ENCODE results near the gene MAN1B1. TPM values are rescaled to one million over a fixed set of nuclear protein-coding genes. Genes with fewer than 3 reads are reported as not detected.

MAN1B1 gene
- total and polyA plus RNA-seq, 2 of the 8 experiments (the other 6 are each of a cell fraction or from before 2014, with no cell fraction given) = 33.7 to 36.3 TPM

DNA sequence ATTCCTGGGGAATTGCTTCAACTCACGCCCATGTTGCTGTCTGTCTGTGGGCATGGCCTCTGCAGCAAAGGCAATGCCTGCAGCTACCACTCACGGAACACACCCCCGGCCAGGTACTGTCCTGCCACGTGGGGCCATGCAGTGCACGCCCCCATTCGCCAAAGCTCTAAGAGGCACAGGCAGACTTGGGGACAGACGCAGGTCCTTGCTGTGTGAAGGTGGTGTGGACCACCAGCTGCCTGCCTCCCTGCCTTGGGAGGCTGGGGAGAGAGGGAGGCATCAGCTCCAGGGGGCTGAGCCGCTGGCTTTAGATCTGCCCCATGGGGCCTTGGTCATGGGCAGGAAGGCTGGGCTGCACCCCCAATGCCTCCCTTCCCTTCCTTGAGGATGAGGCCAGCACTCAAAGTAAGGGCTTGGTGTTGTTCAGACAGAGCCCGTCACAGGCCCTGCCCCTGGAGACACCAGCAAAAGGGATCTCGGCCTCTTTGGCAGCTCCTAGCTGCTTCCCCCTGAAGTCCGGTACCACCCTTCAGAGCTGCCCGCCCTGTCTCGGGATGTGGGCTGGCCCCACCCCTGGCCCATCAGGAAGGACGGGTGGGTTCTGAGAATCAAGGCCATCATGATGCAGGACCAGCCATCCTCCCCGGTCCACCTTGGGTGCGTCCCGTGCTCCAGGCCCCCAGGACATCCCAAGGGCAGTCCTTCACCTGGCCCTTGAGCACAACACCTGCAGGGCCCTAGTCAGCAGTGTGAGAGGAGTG lies 54.4 kb downstream of the MAN1B1 start:
- H2BK20ac ChIP-seq (ENCODE audit: low read length) = no peak overlapping the region
- 0 out of 2 replicates have a peak, but pooled peaks cover 2% of the 10 kb centered on the region for H3K79me1 ChIP-seq (ENCODE audit: low read depth, low read length)
- DNase-seq (ENCODE audit: low read depth in 1 of 2, low spot score in 2 of 2) (no peak), FAIRE-seq (no peak)
- H3K23ac ChIP-seq (ENCODE audit: insufficient read length) = no peak overlapping the region
- no peak overlapping the region for H4K8ac ChIP-seq (ENCODE audit: extremely low read depth, insufficient read depth, low read length)
- H3K4me1 ChIP-seq (replicated peaks in 1 of 4; ENCODE audit: control insufficient read depth in 3 of 4, insufficient read depth in 4 of 4, low read length in 3 of 4) = peaks cover 0 to 14% (median 11%) of the 10 kb centered on the region in 4 experiments; a peak in 6 of 7 replicates
- POLR2A ChIA-PET (ENCODE audit: partially characterized antibody) = interaction anchor here (0.6 kb wide), 1 partner anchor 14 kb away, joined by 3 read pairs; no protein-coding TSS in a partner anchor
- no peak overlapping the region for H3K14ac ChIP-seq (ENCODE audit: insufficient read length)
- no peak overlapping the region for H3K4me3 ChIP-seq (ENCODE audit: extremely low read depth in 1 of 4, insufficient read depth in 2 of 4, low read depth in 3 of 4, low read length in 4 of 4)
- peaks cover 4% of the 10 kb centered on the region; the same call in 1 of the 2 replicates for H3K23me2 ChIP-seq (ENCODE audit: low read depth, low read length)
- no peak overlapping the region for H3K4ac ChIP-seq (replicated peaks; ENCODE audit: insufficient read length, low read depth, low read length)
- no peak overlapping the region for H3K27ac ChIP-seq (ENCODE audit: low read depth, low read length)
- H3K79me2 ChIP-seq (ENCODE audit: control insufficient read depth in 1 of 2, insufficient read depth in 2 of 2, low read length in 2 of 2) = no peaks in the 10 kb centered on the region
- 76% methylated on average over 16 of the region's 17 CpGs; no CpG with 5 or more reads in 1 of the 2 experiments for WGBS, 2 experiments (ENCODE audit: extremely low coverage in 1 of 2, insufficient coverage in 1 of 2, insufficient read length in 1 of 2, insufficient replicate concordance in 2 of 2, low coverage in 1 of 2, low lambda C conversion rate in 2 of 2, missing lambda C conversion rate in 1 of 2)
- H4K91ac ChIP-seq (replicated peaks; ENCODE audit: insufficient read length, low read length) = no peak overlapping the region
- no peak overlapping the region for H3K18ac ChIP-seq (ENCODE audit: extremely low read depth, low read length)
- no peak overlapping the region for H2AK5ac ChIP-seq (ENCODE audit: low read depth, low read length)
- no peak overlapping the region for H2AFZ ChIP-seq (ENCODE audit: low read length)
- peaks cover 25 to 75% (median 68%) of the 10 kb centered on the region in 4 experiments for H3K27me3 ChIP-seq (replicated peaks in 1 of 4; ENCODE audit: control insufficient read depth in 3 of 4, extremely low read depth in 1 of 4, insufficient read depth in 3 of 4, low read length in 3 of 4)
- no peak overlapping the region for H2BK12ac ChIP-seq (ENCODE audit: low read depth, low read length)
- H3K56ac ChIP-seq (replicated peaks; ENCODE audit: insufficient read length, low read depth, low read length) = no peak overlapping the region
- no peak overlapping the region for H2BK120ac ChIP-seq (replicated peaks; ENCODE audit: low read depth, low read length)
- H3K9ac ChIP-seq (replicated peaks in 1 of 4; ENCODE audit: extremely low read depth in 1 of 4, low read depth in 3 of 4, low read length in 3 of 4) = no peak overlapping the region
- H3K36me3 ChIP-seq (ENCODE audit: control insufficient read depth in 2 of 4, insufficient read depth in 4 of 4, low read length in 3 of 4) = no peaks in the 10 kb centered on the region
- H3K9me3 ChIP-seq (ENCODE audit: insufficient read depth in 2 of 2, low read depth in 1 of 2, low read length in 1 of 2) = no peaks in the 10 kb centered on the region
- H3K4me2 ChIP-seq (ENCODE audit: insufficient read depth in 1 of 2, low read depth in 2 of 2, low read length in 2 of 2) = no peak overlapping the region
- no peak overlapping the region for H2BK5ac ChIP-seq (ENCODE audit: low read depth, low read length)
- H2BK15ac ChIP-seq (ENCODE audit: low read length) = no peak overlapping the region
- TF ChIP-seq GABPA (IDR thresholded peaks at IDR 0.05; ENCODE audit: borderline replicate concordance, insufficient read depth, low read length) (no peak), EZH2 (IDR thresholded peaks at IDR 0.05; ENCODE audit: low read depth, low read length, severe bottlenecking) (no peak), RNF2 (IDR thresholded peaks at IDR 0.05; ENCODE audit: borderline replicate concordance, low read depth, low read length, missing control alignments, poor library complexity, severe bottlenecking) (no peak), POU5F1 (IDR thresholded peaks at IDR 0.05; ENCODE audit: low read depth, low read length) (no peak)
- H4K20me1 ChIP-seq (replicated peaks in 1 of 2; ENCODE audit: control insufficient read depth in 1 of 2, insufficient read depth in 2 of 2, low read length in 2 of 2) = peaks cover 1 to 18% of the 10 kb centered on the region in 2 experiments
- CTCF ChIA-PET (ENCODE audit: partially characterized antibody) = interaction anchor here (1.0 to 4.5 kb wide), 2 partner anchors 9 to 86 kb away, joined by 3 to 24 read pairs; partner anchors contain the start of gene RNF224
- H4K5ac ChIP-seq (ENCODE audit: insufficient read length, low read depth, low read length) = no peak overlapping the region
